ENCODE data around the gene SMURF1. TPM values are rescaled to one million over a fixed set of nuclear protein-coding genes. Genes with fewer than 3 reads are reported as not detected.

SMURF1 gene
- total RNA-seq, 1 donor from 2014 or later = 24.5 TPM

DNA sequence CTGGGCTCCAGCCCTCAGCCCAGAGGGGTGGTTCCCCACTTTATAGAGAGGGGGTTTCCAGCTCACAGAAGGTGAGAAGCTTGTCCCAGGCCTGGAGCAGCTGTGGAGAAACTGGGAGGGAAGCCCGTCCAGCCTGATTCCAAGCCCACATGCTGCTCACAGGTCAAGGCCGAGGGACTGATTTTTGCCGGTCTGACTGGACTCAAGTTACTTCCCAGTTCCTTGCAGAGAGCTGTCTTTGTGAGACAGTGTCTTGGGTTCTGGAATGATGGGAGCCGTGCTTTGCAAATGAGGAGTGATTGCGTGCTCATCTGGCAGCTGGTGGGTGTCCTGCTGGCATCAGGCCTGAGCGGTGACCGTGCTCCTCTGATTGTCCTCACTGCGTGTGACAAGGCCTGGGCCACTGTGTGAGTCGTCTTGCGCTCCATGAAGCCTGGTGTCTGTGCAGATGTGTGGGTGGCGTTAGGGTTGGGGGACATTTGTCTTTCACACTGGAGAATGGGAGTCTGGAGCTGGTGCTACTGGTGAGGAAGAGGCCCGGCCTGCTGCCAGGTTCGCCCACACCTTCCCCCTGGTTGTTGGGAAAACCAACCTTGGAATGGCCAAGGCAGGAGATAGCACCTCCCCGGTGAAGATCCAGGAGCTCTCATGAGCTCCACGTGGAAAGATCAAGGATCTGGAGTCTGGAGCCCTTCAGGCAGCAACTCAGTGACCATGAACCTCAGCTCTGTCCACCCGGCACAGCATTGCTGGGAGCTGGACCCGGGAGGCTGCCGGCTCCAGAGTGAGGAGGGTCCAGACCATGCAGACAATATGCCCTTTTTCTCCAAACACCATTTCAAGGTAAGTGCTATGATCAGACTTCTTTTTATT is 129.6 kb downstream of the SMURF1 start:
- Mint-ChIP-seq H3K27me3 (ENCODE audit: low read depth) (no peaks in the 10 kb centered on the region), H3K27ac (ENCODE audit: unreplicated experiment) (no peak overlapping the region), H3K4me1 (no peaks in the 10 kb centered on the region), H3K36me3 (ENCODE audit: low read depth) (peaks cover 37% of the 10 kb centered on the region), H3K9me3 (no peaks in the 10 kb centered on the region), H3K4me3 (no peak overlapping the region)
- no peak for DNase-seq (ENCODE audit: low read depth, low spot score)
- TF ChIP-seq, protein P1, sequence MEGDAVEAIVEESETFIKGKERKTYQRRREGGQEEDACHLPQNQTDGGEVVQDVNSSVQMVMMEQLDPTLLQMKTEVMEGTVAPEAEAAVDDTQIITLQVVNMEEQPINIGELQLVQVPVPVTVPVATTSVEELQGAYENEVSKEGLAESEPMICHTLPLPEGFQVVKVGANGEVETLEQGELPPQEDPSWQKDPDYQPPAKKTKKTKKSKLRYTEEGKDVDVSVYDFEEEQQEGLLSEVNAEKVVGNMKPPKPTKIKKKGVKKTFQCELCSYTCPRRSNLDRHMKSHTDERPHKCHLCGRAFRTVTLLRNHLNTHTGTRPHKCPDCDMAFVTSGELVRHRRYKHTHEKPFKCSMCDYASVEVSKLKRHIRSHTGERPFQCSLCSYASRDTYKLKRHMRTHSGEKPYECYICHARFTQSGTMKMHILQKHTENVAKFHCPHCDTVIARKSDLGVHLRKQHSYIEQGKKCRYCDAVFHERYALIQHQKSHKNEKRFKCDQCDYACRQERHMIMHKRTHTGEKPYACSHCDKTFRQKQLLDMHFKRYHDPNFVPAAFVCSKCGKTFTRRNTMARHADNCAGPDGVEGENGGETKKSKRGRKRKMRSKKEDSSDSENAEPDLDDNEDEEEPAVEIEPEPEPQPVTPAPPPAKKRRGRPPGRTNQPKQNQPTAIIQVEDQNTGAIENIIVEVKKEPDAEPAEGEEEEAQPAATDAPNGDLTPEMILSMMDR (conservative IDR thresholded peaks at IDR 0.05) = no peak

DNA sequence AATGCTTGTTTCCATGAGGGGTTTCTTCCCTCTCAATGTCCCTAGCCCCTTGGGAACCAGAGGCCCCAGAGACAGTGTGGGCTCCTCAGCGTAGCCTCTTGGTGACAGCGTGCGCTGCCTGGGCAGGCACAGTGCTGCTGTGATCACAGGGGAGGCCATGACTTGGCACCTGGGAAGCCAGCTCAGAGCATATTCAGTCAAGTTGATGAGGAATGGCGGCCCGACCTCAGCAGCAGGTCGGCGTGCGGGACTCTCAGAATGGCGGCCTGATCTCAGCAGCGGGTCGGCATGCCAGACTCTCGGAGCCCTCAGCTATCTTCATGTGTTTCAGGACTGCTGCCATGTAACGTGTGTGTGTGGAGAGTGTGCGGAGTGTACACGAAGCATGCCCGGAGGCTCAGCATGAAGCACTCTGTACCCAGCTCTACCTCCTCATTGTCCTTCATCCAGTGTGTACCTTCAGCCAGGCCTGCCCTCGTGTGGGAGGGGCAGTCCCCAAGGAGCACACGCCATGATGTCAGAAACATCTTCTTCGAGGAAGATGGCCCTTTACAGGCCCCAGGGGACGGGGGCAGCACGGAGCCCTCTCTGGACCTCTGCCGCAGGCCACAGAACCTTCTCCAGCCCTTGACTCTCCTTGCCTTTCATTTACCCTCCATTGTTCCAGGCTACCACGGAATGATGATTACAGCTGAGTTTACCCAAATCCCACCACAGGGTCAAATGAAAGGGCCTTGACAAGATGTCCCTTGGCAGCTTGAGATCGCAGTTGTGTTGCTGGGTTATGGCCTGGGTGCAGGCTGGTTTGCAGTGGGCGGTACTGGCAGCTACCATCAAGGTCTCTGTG is 130.4 kb downstream of the SMURF1 start:
- no peaks in the 10 kb centered on the region for H3K9me3 Mint-ChIP-seq
- H3K27ac Mint-ChIP-seq (ENCODE audit: unreplicated experiment) = peak overlapping the region; percentile 27
- H3K27me3 Mint-ChIP-seq (ENCODE audit: low read depth) = no peaks in the 10 kb centered on the region
- TF ChIP-seq, protein P1 (conservative IDR thresholded peaks at IDR 0.05) = no peak
- no peak for DNase-seq (ENCODE audit: low read depth, low spot score)
- peaks cover 37% of the 10 kb centered on the region for H3K36me3 Mint-ChIP-seq (ENCODE audit: low read depth)
- H3K4me3 Mint-ChIP-seq = no peak overlapping the region
- H3K4me1 Mint-ChIP-seq = no peaks in the 10 kb centered on the region

DNA sequence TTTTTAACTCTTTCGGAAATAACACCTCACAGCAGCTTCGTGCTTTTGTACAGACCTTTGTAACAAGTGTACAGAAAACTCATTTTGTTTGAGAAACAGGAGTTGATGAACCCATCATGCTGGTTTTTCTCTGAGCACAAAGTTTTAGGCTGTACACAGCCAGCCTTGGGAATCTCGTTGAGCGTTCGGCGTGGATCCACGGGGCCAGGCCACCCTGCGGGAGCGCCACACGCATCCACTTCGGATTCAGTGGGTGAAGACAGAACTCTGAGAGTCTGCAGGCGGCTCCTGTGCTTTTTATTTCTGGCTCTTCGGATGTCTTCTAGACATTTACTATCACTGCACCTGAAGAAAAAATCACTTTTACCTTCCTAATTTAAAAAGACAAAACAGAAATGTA is 131.2 kb downstream of the SMURF1 start:
- no peak for DNase-seq (ENCODE audit: low read depth, low spot score)

DNA sequence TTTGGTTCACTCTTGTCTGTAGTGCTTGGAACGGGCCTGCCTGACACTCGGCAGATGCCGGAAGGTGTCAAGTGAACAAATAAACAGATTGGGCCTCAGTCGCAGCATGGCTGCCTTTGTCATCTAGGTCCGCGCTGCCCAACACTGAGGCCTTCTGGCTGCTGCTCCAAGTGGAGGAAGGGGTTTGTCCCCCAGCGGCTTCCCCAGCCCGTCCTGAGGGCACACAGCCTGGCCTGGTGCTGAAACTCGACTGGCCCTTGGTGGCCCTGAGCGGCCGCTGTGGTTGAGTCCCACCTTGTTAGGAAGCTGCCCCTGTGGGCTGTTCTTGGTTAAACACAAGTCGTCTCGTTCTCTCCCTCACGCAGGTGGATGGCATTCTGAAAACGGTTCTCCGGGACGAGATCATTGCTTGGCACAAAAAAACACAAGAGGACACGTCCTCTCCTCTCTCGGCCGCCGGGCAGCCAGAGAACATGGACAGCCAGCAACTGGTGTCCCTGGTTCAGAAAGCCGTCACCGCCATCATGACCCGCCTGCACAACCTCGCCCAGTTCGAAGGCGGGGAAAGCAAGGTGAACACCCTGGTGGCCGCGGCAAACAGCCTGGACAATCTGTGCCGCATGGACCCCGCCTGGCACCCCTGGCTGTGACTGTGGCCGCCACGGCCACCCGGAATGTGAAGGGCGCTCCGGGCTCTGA is 132.1 kb downstream of the SMURF1 start:
- Mint-ChIP-seq H3K4me1 (no peaks in the 10 kb centered on the region), H3K27ac (ENCODE audit: unreplicated experiment) (no peak overlapping the region), H3K27me3 (ENCODE audit: low read depth) (no peaks in the 10 kb centered on the region), H3K9me3 (no peaks in the 10 kb centered on the region), H3K36me3 (ENCODE audit: low read depth) (peaks cover 37% of the 10 kb centered on the region), H3K4me3 (no peak overlapping the region)
- DNase-seq (ENCODE audit: low read depth, low spot score) = no peak
- TF ChIP-seq, protein P1 (conservative IDR thresholded peaks at IDR 0.05) = no peak

More for the DNA sequence above, 131.2 kb downstream of the SMURF1 start:
- no peaks in the 10 kb centered on the region for H3K27me3 Mint-ChIP-seq (ENCODE audit: low read depth)
- H3K9me3 Mint-ChIP-seq = no peaks in the 10 kb centered on the region
- TF ChIP-seq, protein P1 (conservative IDR thresholded peaks at IDR 0.05) = no peak
- no peaks in the 10 kb centered on the region for H3K4me1 Mint-ChIP-seq
- H3K27ac Mint-ChIP-seq (ENCODE audit: unreplicated experiment) = no peak overlapping the region
- peaks cover 37% of the 10 kb centered on the region for H3K36me3 Mint-ChIP-seq (ENCODE audit: low read depth)
- H3K4me3 Mint-ChIP-seq = no peak overlapping the region

DNA sequence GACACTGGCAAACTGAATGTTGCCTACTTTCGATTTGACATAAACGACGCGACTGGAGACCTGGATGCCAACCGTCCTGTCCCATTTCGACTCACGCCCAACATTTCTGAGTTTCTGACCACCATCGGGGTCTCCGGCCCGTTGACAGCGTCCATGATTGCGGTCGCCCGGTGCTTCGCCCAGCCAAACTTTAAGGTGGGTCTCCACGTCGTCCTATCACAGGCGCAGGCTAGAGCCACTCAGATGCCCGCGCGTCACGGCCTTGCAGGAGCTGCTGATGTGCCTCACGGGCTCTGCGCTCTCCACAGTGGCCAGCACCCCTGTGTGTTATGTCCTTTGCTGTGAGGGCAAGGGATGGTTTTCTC is 132.6 kb downstream of the SMURF1 start:
- DNase-seq (ENCODE audit: low read depth, low spot score) = no peak
- TF ChIP-seq, protein P1 (conservative IDR thresholded peaks at IDR 0.05) = no peak
- no peaks in the 10 kb centered on the region for H3K9me3 Mint-ChIP-seq
- no peak overlapping the region for H3K27ac Mint-ChIP-seq (ENCODE audit: unreplicated experiment)
- no peaks in the 10 kb centered on the region for H3K27me3 Mint-ChIP-seq (ENCODE audit: low read depth)
- H3K4me1 Mint-ChIP-seq = no peaks in the 10 kb centered on the region
- peaks cover 37% of the 10 kb centered on the region for H3K36me3 Mint-ChIP-seq (ENCODE audit: low read depth)
- no peak overlapping the region for H3K4me3 Mint-ChIP-seq

Measured in neural crest cell (in vitro differentiated cells).